Measurements from ENCODE around the gene NECTIN1.
A peak's percentile ranks its signal among the peaks of the same experiment; 100 is the strongest.

NECTIN1 gene

DNA sequence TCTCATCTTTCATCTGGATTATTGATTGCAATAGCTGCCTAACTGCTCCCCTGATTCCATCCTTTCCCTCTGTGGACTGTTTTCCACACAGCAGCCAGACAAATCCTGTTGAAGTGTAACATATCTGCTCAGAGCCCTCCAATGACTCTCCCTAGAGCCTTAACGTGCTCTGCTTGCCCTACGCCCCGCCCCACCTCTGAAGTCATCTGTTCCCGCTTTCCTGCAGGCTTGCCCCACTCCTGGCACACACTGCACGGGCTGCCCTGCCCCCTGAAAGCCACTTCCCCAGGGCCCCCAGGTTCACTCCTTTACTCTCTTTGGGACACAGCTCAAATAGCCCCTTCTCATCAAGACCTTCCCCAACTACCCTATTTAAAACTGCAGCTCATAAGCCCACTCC, 59.5 kb downstream of the NECTIN1 start:
- no peak for DNase-seq (ENCODE audit: low read depth)
- H3K4me3 ChIP-seq (ENCODE audit: low read length): no peak overlapping the region
- TF ChIP-seq, protein P1, sequence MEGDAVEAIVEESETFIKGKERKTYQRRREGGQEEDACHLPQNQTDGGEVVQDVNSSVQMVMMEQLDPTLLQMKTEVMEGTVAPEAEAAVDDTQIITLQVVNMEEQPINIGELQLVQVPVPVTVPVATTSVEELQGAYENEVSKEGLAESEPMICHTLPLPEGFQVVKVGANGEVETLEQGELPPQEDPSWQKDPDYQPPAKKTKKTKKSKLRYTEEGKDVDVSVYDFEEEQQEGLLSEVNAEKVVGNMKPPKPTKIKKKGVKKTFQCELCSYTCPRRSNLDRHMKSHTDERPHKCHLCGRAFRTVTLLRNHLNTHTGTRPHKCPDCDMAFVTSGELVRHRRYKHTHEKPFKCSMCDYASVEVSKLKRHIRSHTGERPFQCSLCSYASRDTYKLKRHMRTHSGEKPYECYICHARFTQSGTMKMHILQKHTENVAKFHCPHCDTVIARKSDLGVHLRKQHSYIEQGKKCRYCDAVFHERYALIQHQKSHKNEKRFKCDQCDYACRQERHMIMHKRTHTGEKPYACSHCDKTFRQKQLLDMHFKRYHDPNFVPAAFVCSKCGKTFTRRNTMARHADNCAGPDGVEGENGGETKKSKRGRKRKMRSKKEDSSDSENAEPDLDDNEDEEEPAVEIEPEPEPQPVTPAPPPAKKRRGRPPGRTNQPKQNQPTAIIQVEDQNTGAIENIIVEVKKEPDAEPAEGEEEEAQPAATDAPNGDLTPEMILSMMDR (IDR thresholded peaks at IDR 0.05; ENCODE audit: insufficient read depth, low read depth, low read length, missing control alignments): no peak

DNA sequence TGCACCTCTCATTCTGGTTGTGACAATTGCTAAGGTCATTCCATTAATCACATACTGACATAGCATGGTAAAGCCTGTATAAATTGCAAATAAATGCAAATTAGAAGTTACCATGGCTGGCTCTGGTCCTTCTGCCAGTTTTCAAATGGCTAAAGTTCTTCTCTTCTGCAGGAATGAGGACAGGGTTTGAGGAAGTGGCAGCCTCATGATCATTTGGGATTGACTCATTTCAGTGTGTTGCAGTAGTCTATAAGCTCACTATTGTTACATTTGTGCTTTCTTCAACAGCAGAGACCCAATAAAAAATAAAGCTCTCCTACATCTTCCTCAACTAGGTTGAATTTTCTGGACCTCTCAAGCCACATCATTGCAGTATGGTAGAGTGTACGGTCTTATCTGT, 60.3 kb downstream of the NECTIN1 start:
- no peak overlapping the region for H3K4me3 ChIP-seq (ENCODE audit: low read length)
- DNase-seq (ENCODE audit: low read depth): no peak
- TF ChIP-seq, protein P1 (IDR thresholded peaks at IDR 0.05; ENCODE audit: insufficient read depth, low read depth, low read length, missing control alignments): no peak

DNA sequence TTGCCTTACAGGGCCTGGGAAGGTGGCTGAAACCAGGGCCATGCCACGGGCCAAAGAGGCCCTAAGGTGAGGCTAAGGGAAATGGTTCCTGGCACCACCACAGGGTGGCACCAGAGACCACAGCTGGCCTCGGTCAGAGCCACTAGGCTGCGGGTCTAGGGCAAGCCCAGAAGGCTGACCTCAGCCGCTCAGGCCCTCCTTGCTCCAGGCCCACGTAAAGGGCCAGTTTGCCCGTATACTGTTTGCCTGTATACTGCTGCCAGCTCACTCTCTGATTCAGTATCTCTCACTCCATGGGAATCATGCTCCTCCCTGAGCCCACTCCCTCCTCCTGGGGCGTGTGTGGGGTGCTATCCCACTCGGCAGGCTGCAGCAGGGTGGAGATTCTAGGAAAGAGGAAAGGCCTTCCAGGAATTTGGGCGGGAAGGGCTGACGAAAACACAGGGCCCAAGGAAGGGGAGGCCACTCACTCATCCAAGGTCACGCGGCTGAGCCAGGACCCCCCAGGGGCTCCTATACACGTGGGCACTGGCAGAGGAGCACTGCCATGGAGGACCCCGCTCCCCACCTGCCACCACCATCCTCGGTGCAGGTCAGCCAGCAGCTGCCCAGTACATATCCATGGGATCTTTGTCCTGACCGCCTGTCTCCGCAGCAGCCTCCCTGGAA, 62.4 kb downstream of the NECTIN1 start:
- DNase-seq (ENCODE audit: low read depth): peak; percentile 71
- no peak overlapping the region for H3K4me3 ChIP-seq (ENCODE audit: low read length)
- TF ChIP-seq, protein P1 (IDR thresholded peaks at IDR 0.05; ENCODE audit: insufficient read depth, low read depth, low read length, missing control alignments): peak; percentile 84

DNA sequence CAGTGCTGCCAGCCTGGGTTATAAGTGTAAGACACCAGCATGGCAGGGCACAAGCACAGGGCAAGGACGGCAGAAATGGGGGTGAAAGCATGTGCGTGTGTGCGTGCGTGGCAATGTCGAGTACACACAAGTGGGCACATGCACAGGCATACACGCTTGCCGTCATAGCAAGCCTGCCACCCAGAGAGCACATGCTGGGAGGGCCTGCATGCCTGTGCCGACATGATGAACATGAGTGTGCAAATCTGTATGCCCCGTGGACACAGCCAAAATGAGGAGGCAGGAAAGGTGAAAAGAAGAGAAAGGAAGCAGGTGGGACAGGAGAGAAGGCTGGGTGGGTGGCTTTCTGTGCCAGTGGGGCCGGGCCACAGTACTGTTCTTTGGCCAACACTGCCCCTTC, 62.9 kb downstream of the NECTIN1 start:
- peak; percentile 59 for DNase-seq (ENCODE audit: low read depth)

DNA sequence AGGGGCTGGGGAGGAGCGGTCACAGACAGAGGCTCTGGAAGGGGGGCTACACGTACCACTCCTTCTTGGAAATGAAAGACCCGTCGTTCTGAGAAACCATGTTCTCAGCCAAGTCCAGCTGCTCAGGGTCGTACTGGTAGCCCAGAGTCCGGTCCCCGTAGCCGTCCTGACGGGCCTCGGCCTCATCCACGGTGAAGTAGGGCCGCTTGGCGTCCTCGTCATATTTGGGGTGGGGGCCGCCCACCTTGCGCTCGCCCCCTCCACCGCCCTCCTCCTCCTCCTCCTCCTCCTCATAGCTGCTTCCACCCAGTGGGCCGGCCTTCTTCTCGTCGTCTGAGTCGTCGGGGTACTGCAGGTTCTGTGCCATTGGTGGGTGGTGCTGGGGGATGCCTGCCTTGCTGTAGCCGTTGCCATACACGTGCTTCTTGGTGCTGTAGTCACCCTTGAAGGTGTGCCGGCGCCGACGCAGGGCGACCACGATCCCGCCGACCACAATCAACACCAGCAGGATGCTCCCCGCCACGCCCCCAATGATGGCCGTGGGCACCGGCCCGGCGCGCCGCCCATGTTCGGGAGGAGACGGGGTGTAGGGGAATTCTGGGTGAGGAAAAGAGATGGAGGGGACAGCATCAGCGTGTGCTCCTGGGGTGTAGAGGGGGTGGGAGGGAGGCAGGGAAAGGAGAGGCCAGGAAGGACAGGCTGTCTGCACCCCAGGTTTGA, 64.1 kb downstream of the NECTIN1 start:
- no peak overlapping the region for H3K4me3 ChIP-seq (ENCODE audit: low read length)
- TF ChIP-seq, protein P1 (IDR thresholded peaks at IDR 0.05; ENCODE audit: insufficient read depth, low read depth, low read length, missing control alignments): no peak
- DNase-seq (ENCODE audit: low read depth): no peak

More for the DNA sequence above, 62.9 kb downstream of the NECTIN1 start:
- no peak overlapping the region for H3K4me3 ChIP-seq (ENCODE audit: low read length)
- TF ChIP-seq, protein P1 (IDR thresholded peaks at IDR 0.05; ENCODE audit: insufficient read depth, low read depth, low read length, missing control alignments): no peak

DNA sequence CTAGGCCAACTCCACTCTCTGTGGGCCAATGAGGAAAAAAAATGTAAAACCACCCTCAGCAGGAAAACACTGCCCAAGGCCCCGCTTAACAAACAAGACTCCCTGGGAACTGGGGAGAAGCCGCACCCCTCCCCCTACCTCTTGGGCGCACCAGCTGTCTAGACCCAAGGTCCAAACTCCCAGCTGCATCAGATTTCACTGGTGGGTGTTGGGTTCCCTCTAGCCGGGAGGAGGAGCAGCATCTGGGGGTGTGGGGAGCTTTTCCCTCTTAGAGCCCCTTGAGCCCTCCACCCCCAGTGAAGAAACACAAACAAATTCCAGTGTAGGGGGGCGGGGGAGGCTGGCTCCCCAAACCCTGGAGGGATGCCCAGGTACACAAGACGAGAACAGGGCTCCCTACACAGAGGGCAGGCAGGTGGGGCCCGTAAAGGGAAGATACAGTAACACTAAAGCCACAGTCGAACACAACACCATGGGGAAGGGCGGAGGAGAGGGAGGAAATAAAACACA, 64.9 kb downstream of the NECTIN1 start:
- no peak for DNase-seq (ENCODE audit: low read depth)
- no peak overlapping the region for H3K4me3 ChIP-seq (ENCODE audit: low read length)
- TF ChIP-seq, protein P1 (IDR thresholded peaks at IDR 0.05; ENCODE audit: insufficient read depth, low read depth, low read length, missing control alignments): no peak

All from epithelial cell of esophagus (primary cell).